Endothelial cell of umbilical vein (primary cell): ENCODE measurements around the gene DLG1. TPM values are rescaled to one million over a fixed set of nuclear protein-coding genes. Genes with fewer than 3 reads are reported as not detected.

Experiments
- BruUV-seq: library from RNA; stranded (reverse); fragments of 400-500 nt; replicated peaks from 2 replicates; lab custom pipeline; 2021; lab: Mats Ljungman, UMichigan
- CTCF ChIA-PET: fragments of 300-600, 350-600 bp; sonication (Branson Sonifier 250); formaldehyde crosslinking; loops from one replicate; lab custom pipeline; 2021; ENCODE audit warnings: antibody characterized with exemption, inconsistent platforms; lab: Charles Lee
- POLR2A ChIA-PET: fragments of 300-600, 350-600 bp; sonication (Branson Sonifier 250); formaldehyde crosslinking; loops from one replicate; lab custom pipeline; 2021; ENCODE audit warnings: antibody characterized with exemption, inconsistent platforms; lab: Charles Lee
- DNase-seq: peaks from one replicate; pipeline ENCODE4 v3.0.0-alpha.2; 2011; ENCODE audit warnings: low read depth, low spot score
- FAIRE-seq: peaks from 2 replicates; lab custom pipeline; 2011; peaks lifted over from hg19 to GRCh38; lab: Jason Lieb, UNC
- H2AFZ ChIP-seq: 2 replicates; pipeline ENCODE4 v1.6.0; 2012; ENCODE audit warnings: low read depth, low read length, control low read depth, inconsistent platforms
- H3K27ac ChIP-seq: 2 replicates; pipeline ENCODE4 v1.5.1; 2011; ENCODE audit warnings: low read depth, mild to moderate bottlenecking, control low read depth, low read length, moderate library complexity; ENCODE audit not compliant: insufficient read depth
- H3K27me3 ChIP-seq, 2 experiments: 2 replicates each; pipeline versions ENCODE4 v1.6.0 to v1.6.1; 2011; ENCODE audit warnings: low read length in 2 of 2, mixed read lengths in 1 of 2; ENCODE audit not compliant: control insufficient read depth in 2 of 2, insufficient read depth in 2 of 2
- H3K36me3 ChIP-seq, 2 experiments: 2 replicates in 1 of 2; 3 replicates in 1 of 2; pipeline ENCODE4 v1.5.1; 2011; ENCODE audit warnings: low read length in 2 of 2, mild to moderate bottlenecking in 1 of 2, moderate library complexity in 1 of 2; ENCODE audit not compliant: control insufficient read depth in 2 of 2, insufficient read depth in 2 of 2; ENCODE audit errors: extremely low read depth in 1 of 2
- H3K4me1 ChIP-seq: 3 replicates; pipeline ENCODE4 v1.5.1; 2011; ENCODE audit warnings: mild to moderate bottlenecking, low read length; ENCODE audit not compliant: control insufficient read depth, insufficient read depth; ENCODE audit errors: extremely low read depth
- H3K4me2 ChIP-seq: 2 replicates; pipeline ENCODE4 v1.6.1; 2011; ENCODE audit warnings: low read length, control low read depth, mixed read lengths; ENCODE audit not compliant: insufficient read depth
- H3K4me3 ChIP-seq, 3 experiments: fragments of 200-600 bp in 1 of 3; sonication (generic), shearing (Covaris generic) in 1 of 3; replicated peaks in 1 of 3; 2 replicates each; pipeline ENCODE4 v1.5.1; 2011 to 2016; ENCODE audit warnings: control low read depth in 3 of 3, low read length in 3 of 3, mild to moderate bottlenecking in 2 of 3, inconsistent platforms in 1 of 3, low read depth in 1 of 3, moderate library complexity in 1 of 3; ENCODE audit not compliant: insufficient read depth in 1 of 3
- H3K79me2 ChIP-seq: 2 replicates; pipeline ENCODE4 v1.6.0; 2012; ENCODE audit warnings: low read length, inconsistent platforms; ENCODE audit not compliant: control insufficient read depth, insufficient read depth
- H3K9ac ChIP-seq: replicated peaks from 2 replicates; pipeline ENCODE3; 2011; ENCODE audit warnings: low read length, control low read depth; ENCODE audit not compliant: insufficient read depth; ENCODE audit errors: extremely low read depth
- H3K9me1 ChIP-seq: replicated peaks from 3 replicates; pipeline ENCODE4 v1.6.0; 2011; ENCODE audit warnings: mild to moderate bottlenecking, low read length; ENCODE audit not compliant: control insufficient read depth, insufficient read depth; ENCODE audit errors: extremely low read depth
- H3K9me3 ChIP-seq: replicated peaks from 2 replicates; pipeline ENCODE4 v1.5.1; 2012; ENCODE audit warnings: low read length, inconsistent platforms; ENCODE audit not compliant: control insufficient read depth, insufficient read depth
- H4K20me1 ChIP-seq: replicated peaks from 2 replicates; pipeline ENCODE3; 2011; ENCODE audit warnings: mild to moderate bottlenecking, low read length; ENCODE audit not compliant: control insufficient read depth, insufficient read depth; ENCODE audit errors: extremely low read depth
- CTCF ChIP-seq, 2 donors: IDR thresholded peaks; 1 replicate in 1 of 2; 2 replicates in 1 of 2; pipeline ENCODE4 v1.5.1; 2011; ENCODE audit warnings: low read length in 2 of 2, mild to moderate bottlenecking in 2 of 2, moderate library complexity in 2 of 2, control low read depth in 1 of 2, inconsistent platforms in 1 of 2, low read depth in 1 of 2; ENCODE audit not compliant: insufficient read depth in 1 of 2; ENCODE audit errors: extremely low read depth in 1 of 2
- EZH2 ChIP-seq: IDR thresholded peaks from 2 replicates; pipeline ENCODE4 v1.6.1; 2012; ENCODE audit warnings: borderline replicate concordance, low read depth, mild to moderate bottlenecking, moderate library complexity, low read length, inconsistent platforms; ENCODE audit not compliant: severe bottlenecking
- FOS ChIP-seq: IDR thresholded peaks from 2 replicates; pipeline ENCODE4 v1.6.1; 2011; ENCODE audit warnings: mild to moderate bottlenecking, low read length, moderate library complexity, borderline replicate concordance; ENCODE audit not compliant: insufficient read depth
- GATA2 ChIP-seq: IDR thresholded peaks from 2 replicates; pipeline ENCODE4 v1.7.0; 2011; ENCODE audit warnings: low read depth, mild to moderate bottlenecking, moderate library complexity, mixed read lengths, low read length; ENCODE audit not compliant: insufficient read length, insufficient read depth
- JUN ChIP-seq: IDR thresholded peaks from 2 replicates; pipeline ENCODE4 v1.6.1; 2011; ENCODE audit warnings: borderline replicate concordance, low read depth; ENCODE audit not compliant: insufficient read length, insufficient read depth
- MAX ChIP-seq: IDR thresholded peaks from 2 replicates; pipeline ENCODE4 v1.6.1; 2011; ENCODE audit not compliant: insufficient read depth, insufficient read length
- POLR2A ChIP-seq: IDR thresholded peaks from 2 replicates; pipeline ENCODE4 v1.6.1; 2012; ENCODE audit warnings: low read depth, mild to moderate bottlenecking, control low read depth, low read length
- dilution Hi-C: fragments of 300-500 bp; cut with MboI; formaldehyde crosslinking; loops from one replicate; pipeline ENCODE4 v1.15.0; 2019; ENCODE audit warnings: low sequenced_read_pairs; ENCODE audit not compliant: extremely low pct_ligation_motif_present
- intact Hi-C: fragments of 100-400 bp; cut with micrococcal nuclease; formaldehyde crosslinking; loops from one replicate; pipeline ENCODE4 v1.10.0; 2022
- polyA plus RNA-seq, 4 experiments: library from polyadenylated mRNA; depleted of rRNA in 3 of 4; stranded (reverse) in 3 of 4; unstranded in 1 of 4; fragments of >200 nt; gene quantifications; 2 replicates each; pipeline versions ENCODE4 v1.2.1 to v1.2.3, GENCODE V29; 2011 to 2012; ENCODE audit warnings: missing spikeins in 1 of 4
- total RNA-seq: library from RNA; stranded (reverse); gene quantifications from 2 replicates; pipeline ENCODE4 v1.2.3, GENCODE V29; 2021

The DLG1 gene
- total and polyA plus RNA-seq, 2 donors (not counting 3 experiments of a cell fraction or from before 2014, with no cell fraction given), result 26.5 to 80.1 TPM

- intact Hi-C loops, result no loop called here
- CTCF ChIA-PET, result interaction anchor here (0.7 to 2.6 kb wide), 3 partner anchors 25 to 227 kb away, joined by 3 to 8 read pairs (median 6); no protein-coding TSS in a partner anchor
- H3K79me2 ChIP-seq, result peaks cover 76% of the 10 kb centered on the region
Measured at GRCh38 chr3:197283045-197283444, 15.4 kb downstream of the DLG1 start.

GRCh38 chr3:197281849-197282248 is 16.6 kb downstream of the DLG1 start:
- ChIA-PET POLR2A (no interaction called here), CTCF (interaction anchor here (1.7 to 2.6 kb wide), 2 partner anchors 24 to 220 kb away, joined by 6 to 8 read pairs; no protein-coding TSS in a partner anchor)
- no peaks in the 10 kb centered on the region for H3K9me3 ChIP-seq
- DNase-seq (no peak), FAIRE-seq (no peak)
- no peak overlapping the region for H3K4me2 ChIP-seq
- peaks cover 0 to 2% of the 10 kb centered on the region in 2 experiments for H3K36me3 ChIP-seq
- dilution Hi-C loops, result no loop called here
- intact Hi-C loops, result no loop called here
- no peak overlapping the region for H2AFZ ChIP-seq
- no peaks in the 10 kb centered on the region for H3K27me3 ChIP-seq
- BruUV-seq, result no TSS peak
- no peak overlapping the region for H3K4me3 ChIP-seq
- no peak for TF ChIP-seq MAX
- no peak for TF ChIP-seq EZH2
- TF ChIP-seq GATA2, result no peak
- TF ChIP-seq CTCF (IDR thresholded peaks at IDR 0.05; ENCODE audit: extremely low read depth in 1 of 2, insufficient read depth in 1 of 2, low read depth in 1 of 2, low read length in 2 of 2), result no peak
- TF ChIP-seq POLR2A, result no peak
- no peak for TF ChIP-seq FOS
- no peaks in the 10 kb centered on the region for H4K20me1 ChIP-seq
- no peaks in the 10 kb centered on the region for H3K4me1 ChIP-seq
- peaks cover 80% of the 10 kb centered on the region for H3K79me2 ChIP-seq
- no peak overlapping the region for H3K27ac ChIP-seq
- H3K9me1 ChIP-seq, result no peaks in the 10 kb centered on the region
- no peak overlapping the region for H3K9ac ChIP-seq

More at GRCh38 chr3:197283045-197283444, 15.4 kb downstream of the DLG1 start:
- Histone ChIP-seq H2AFZ (no peak overlapping the region), H3K9me1 (no peaks in the 10 kb centered on the region), H3K4me1 (no peaks in the 10 kb centered on the region), H3K27me3 (no peaks in the 10 kb centered on the region), H3K36me3 (peaks cover 0 to 2% of the 10 kb centered on the region in 2 experiments), H3K27ac (no peak overlapping the region), H3K9me3 (no peaks in the 10 kb centered on the region), H3K4me2 (no peak overlapping the region), H3K9ac (no peak overlapping the region), H4K20me1 (no peaks in the 10 kb centered on the region), H3K4me3 (no peak overlapping the region)
- dilution Hi-C loops, result no loop called here
- no peak for DNase-seq
- no peak for FAIRE-seq
- TF ChIP-seq JUN (no peak), POLR2A (no peak)
- no TSS peak for BruUV-seq
- POLR2A ChIA-PET, result no interaction called here
